ENCODE data around the gene SPARC. TPM values are rescaled to one million over a fixed set of nuclear protein-coding genes. Genes with fewer than 3 reads are reported as not detected.
"Not testable (repeated sequence)": the region's sequence is repeated elsewhere in the genome, so short reads cannot be mapped to it uniquely, and the experiment has no call there.

SPARC gene
- 1,000 to 10,000 TPM; 2,321 to 2,599 (median 2,356) TPM for polyA plus RNA-seq (ENCODE audit: insufficient read length in 3 of 3)

- peak in 1 of 3 donors; percentile 78 for DNase-seq (ENCODE audit: low read depth in 3 of 3, low spot score in 2 of 3)
Observed at GRCh38 chr5:151686674-151687407, at the start of gene SPARC. TSS of gene SPARC (minus strand) at chr5:151686915. CDS start at chr5:151676188, 10,727 bp downstream.

GRCh38 chr5:151735646-151736045 lies 48.9 kb upstream of the SPARC start:
- no peak for DNase-seq (ENCODE audit: low read depth in 3 of 3, low spot score in 2 of 3)

- no peak for DNase-seq (ENCODE audit: low read depth in 3 of 3, low spot score in 2 of 3)
Observed at GRCh38 chr5:151734064-151734408, 47.3 kb upstream of the SPARC start.

GRCh38 chr5:151733358-151734063 lies 46.8 kb upstream of the SPARC start:
- no peak for DNase-seq (ENCODE audit: low read depth in 3 of 3, low spot score in 2 of 3)

- DNase-seq (ENCODE audit: low read depth in 3 of 3, low spot score in 2 of 3), result no peak
Observed at GRCh38 chr5:151730381-151730780, 43.7 kb upstream of the SPARC start.

GRCh38 chr5:151729597-151729996 lies 42.9 kb upstream of the SPARC start:
- not testable (repeated sequence) for DNase-seq (ENCODE audit: low read depth in 3 of 3, low spot score in 2 of 3)

- DNase-seq (ENCODE audit: low read depth in 3 of 3, low spot score in 2 of 3), result no peak
Observed at GRCh38 chr5:151724360-151724759, 37.6 kb upstream of the SPARC start.

- DNase-seq (ENCODE audit: low read depth in 3 of 3, low spot score in 2 of 3), result no peak
Observed at GRCh38 chr5:151722546-151722945, 35.8 kb upstream of the SPARC start.

- no peak for DNase-seq (ENCODE audit: low read depth in 3 of 3, low spot score in 2 of 3)
Observed at GRCh38 chr5:151721812-151722391, 35.2 kb upstream of the SPARC start.

GRCh38 chr5:151721087-151721646 lies 34.5 kb upstream of the SPARC start:
- no peak for DNase-seq (ENCODE audit: low read depth in 3 of 3, low spot score in 2 of 3)

GRCh38 chr5:151720215-151720614 lies 33.5 kb upstream of the SPARC start:
- DNase-seq (ENCODE audit: low read depth in 3 of 3, low spot score in 2 of 3), result no peak

GRCh38 chr5:151719228-151720000 lies 32.7 kb upstream of the SPARC start:
- no peak for DNase-seq (ENCODE audit: low read depth in 3 of 3, low spot score in 2 of 3)

GRCh38 chr5:151718646-151719045 lies 31.9 kb upstream of the SPARC start:
- DNase-seq (ENCODE audit: low read depth in 3 of 3, low spot score in 2 of 3), result no peak

GRCh38 chr5:151718153-151718552 lies 31.4 kb upstream of the SPARC start:
- no peak for DNase-seq (ENCODE audit: low read depth in 3 of 3, low spot score in 2 of 3)

- no peak for DNase-seq (ENCODE audit: low read depth in 3 of 3, low spot score in 2 of 3)
Observed at GRCh38 chr5:151717416-151717815, 30.7 kb upstream of the SPARC start.

- no peak for DNase-seq (ENCODE audit: low read depth in 3 of 3, low spot score in 2 of 3)
Observed at GRCh38 chr5:151709109-151709735, 22.5 kb upstream of the SPARC start.

- no peak for DNase-seq (ENCODE audit: low read depth in 3 of 3, low spot score in 2 of 3)
Observed at GRCh38 chr5:151708126-151708525, 21.4 kb upstream of the SPARC start.

- DNase-seq (ENCODE audit: low read depth in 3 of 3, low spot score in 2 of 3), result no peak
Observed at GRCh38 chr5:151707567-151707966, 20.9 kb upstream of the SPARC start.

GRCh38 chr5:151706906-151707305 lies 20.2 kb upstream of the SPARC start:
- no peak for DNase-seq (ENCODE audit: low read depth in 3 of 3, low spot score in 2 of 3)

GRCh38 chr5:151703780-151704179 lies 17.1 kb upstream of the SPARC start:
- no peak for DNase-seq (ENCODE audit: low read depth in 3 of 3, low spot score in 2 of 3)
